HepG2 (cell line): ENCODE results near the gene PHRF1. TPM values are rescaled to one million over a fixed set of nuclear protein-coding genes. Genes with fewer than 3 reads are reported as not detected.

Experiments used
- CENPT ChIP-seq: sonication (generic); formaldehyde crosslinking; IDR thresholded peaks from 2 replicates; pipeline ENCODE4 v1.8.0; 2022; ENCODE audit warnings: low read depth, mild to moderate bottlenecking, moderate library complexity, missing genetic modification reagents
- FOXK2 ChIP-seq: fragments of 450-650 bp; IDR thresholded peaks from 2 replicates; pipeline ENCODE4 v1.6.1; 2016
- GTF3A ChIP-seq: sonication (generic); formaldehyde crosslinking; conservative IDR thresholded peaks from 2 replicates; pipeline ENCODE4 v1.4.0; 2020; ENCODE audit warnings: mild to moderate bottlenecking, missing genetic modification reagents
- HNRNPL ChIP-seq: fragments of 200-400 bp; formaldehyde crosslinking; IDR thresholded peaks from 2 replicates; pipeline ENCODE4 v1.6.1; 2017; ENCODE audit warnings: mild to moderate bottlenecking, low read depth, low read length
- HOXA7 ChIP-seq: sonication (generic); formaldehyde crosslinking; IDR thresholded peaks from 2 replicates; pipeline ENCODE4 v1.8.1; 2022; ENCODE audit warnings: mild to moderate bottlenecking, missing genetic modification reagents, moderate library complexity
- REL ChIP-seq: sonication (generic); formaldehyde crosslinking; conservative IDR thresholded peaks from 2 replicates; pipeline ENCODE4 v1.8.0; 2022; ENCODE audit warnings: mild to moderate bottlenecking, missing genetic modification reagents, moderate library complexity
- RFX1 ChIP-seq: fragments of 450-650 bp; IDR thresholded peaks from 2 replicates; pipeline ENCODE4 v1.6.1; 2017
- RNF2 ChIP-seq: fragments of 450-650 bp; conservative IDR thresholded peaks from 2 replicates; pipeline ENCODE4 v1.6.1; 2016; ENCODE audit warnings: low read depth
- RXRA ChIP-seq: sonication (generic); formaldehyde crosslinking; IDR thresholded peaks from 2 replicates; pipeline ENCODE4 v1.5.1; 2020; ENCODE audit warnings: missing genetic modification reagents
- SETDB1 ChIP-seq: sonication (generic); formaldehyde crosslinking; IDR thresholded peaks from 2 replicates; pipeline ENCODE4 v1.5.1; 2020; ENCODE audit warnings: missing genetic modification reagents, mild to moderate bottlenecking, borderline replicate concordance
- SIX1 ChIP-seq: sonication (generic); formaldehyde crosslinking; IDR thresholded peaks from 2 replicates; pipeline ENCODE4 v1.4.0; 2020; ENCODE audit warnings: missing genetic modification reagents, borderline replicate concordance
- SRSF4 ChIP-seq: fragments of 200-400 bp; formaldehyde crosslinking; IDR thresholded peaks from one replicate; pipeline ENCODE4 v1.6.1; 2018; ENCODE audit warnings: mild to moderate bottlenecking, low read depth, low read length, moderate library complexity; ENCODE audit not compliant: poor library complexity, severe bottlenecking
- ZNF138 ChIP-seq: sonication (generic); formaldehyde crosslinking; IDR thresholded peaks from 2 replicates; pipeline ENCODE4 v1.5.0; 2020; ENCODE audit warnings: mild to moderate bottlenecking, low read depth, missing genetic modification reagents
- ZNF354B ChIP-seq: sonication (generic); formaldehyde crosslinking; IDR thresholded peaks from 2 replicates; pipeline ENCODE4 v1.8.0; 2022; ENCODE audit warnings: mild to moderate bottlenecking, missing genetic modification reagents
- ZNF382 ChIP-seq: sonication (generic); formaldehyde crosslinking; IDR thresholded peaks from 2 replicates; pipeline ENCODE4 v1.5.0; 2020; ENCODE audit warnings: missing genetic modification reagents, mild to moderate bottlenecking, borderline replicate concordance
- polyA plus RNA-seq, 8 experiments: library from polyadenylated mRNA; depleted of rRNA in 3 of 8; stranded (reverse) in 7 of 8; unstranded in 1 of 8; fragments of >200 nt; fragmentation: Illumina TruSeq in 4 of 8; extraction: Trizol in 4 of 8; gene quantifications; 2 replicates each; pipeline versions ENCODE4 v1.2.1 to v1.2.3, GENCODE V29; 2011 to 2016; ENCODE audit warnings: low read depth in 4 of 8, missing spikeins in 1 of 8, mixed read lengths in 1 of 8; ENCODE audit not compliant: insufficient read depth in 1 of 8
- total RNA-seq, 5 experiments: library from RNA; depleted of rRNA; stranded (reverse); fragments of >200 nt; fragmentation: Illumina TruSeq; extraction: Trizol; gene quantifications; 2 replicates each; pipeline ENCODE4 v1.2.3, GENCODE V29; 2016; ENCODE audit warnings: low read depth in 1 of 5
- TF ChIP-seq, protein P1 (sequence below): sonication (generic); formaldehyde crosslinking; IDR thresholded peaks from 2 replicates; pipeline ENCODE4 v1.4.0; 2020; ENCODE audit warnings: missing genetic modification reagents, borderline replicate concordance
- TF ChIP-seq, protein P2 (sequence below): sonication (generic); formaldehyde crosslinking; IDR thresholded peaks from 2 replicates; pipeline ENCODE4 v1.9.0; 2021; ENCODE audit warnings: missing genetic modification reagents, borderline replicate concordance
- TF ChIP-seq, protein P3 (sequence below): sonication (generic); formaldehyde crosslinking; IDR thresholded peaks from 2 replicates; pipeline ENCODE4 v1.4.0; 2020; ENCODE audit warnings: missing genetic modification reagents
- TF ChIP-seq, protein P4 (sequence below): sonication (generic); formaldehyde crosslinking; IDR thresholded peaks from 2 replicates; pipeline ENCODE4 v1.8.1; 2023; ENCODE audit warnings: missing genetic modification reagents, inconsistent platforms, borderline replicate concordance
- TF ChIP-seq, protein P5 (sequence below): sonication (generic); formaldehyde crosslinking; IDR thresholded peaks from 2 replicates; pipeline ENCODE4 v1.4.0; 2020; ENCODE audit warnings: missing genetic modification reagents, mild to moderate bottlenecking, borderline replicate concordance

PHRF1 gene
- total and polyA plus RNA-seq, 2 of the 13 experiments (the other 11 are each of a cell fraction or from before 2014, with no cell fraction given), result 8.2 to 16.7 TPM

DNA sequence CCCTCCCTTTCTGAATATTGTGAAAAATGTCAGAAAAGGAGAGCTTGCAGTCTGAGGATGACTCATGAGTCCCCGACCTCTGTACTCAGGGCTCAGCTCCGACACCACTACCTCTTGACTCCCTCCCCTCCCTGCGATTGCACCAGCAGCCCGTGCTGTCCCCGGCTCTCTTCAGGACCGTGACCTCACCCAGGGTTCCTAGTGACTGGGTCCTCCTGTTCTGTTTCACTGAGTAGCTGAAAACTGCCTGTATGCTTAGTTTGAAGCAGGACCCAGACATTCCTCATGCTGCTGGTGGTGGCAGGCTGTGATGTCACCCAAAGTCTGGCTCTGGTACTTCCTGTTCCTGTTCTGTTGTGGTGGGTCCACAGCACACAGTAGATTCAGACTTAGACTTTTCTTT lies 11.7 kb downstream of the PHRF1 start (continued):
- TF ChIP-seq, protein P1, sequence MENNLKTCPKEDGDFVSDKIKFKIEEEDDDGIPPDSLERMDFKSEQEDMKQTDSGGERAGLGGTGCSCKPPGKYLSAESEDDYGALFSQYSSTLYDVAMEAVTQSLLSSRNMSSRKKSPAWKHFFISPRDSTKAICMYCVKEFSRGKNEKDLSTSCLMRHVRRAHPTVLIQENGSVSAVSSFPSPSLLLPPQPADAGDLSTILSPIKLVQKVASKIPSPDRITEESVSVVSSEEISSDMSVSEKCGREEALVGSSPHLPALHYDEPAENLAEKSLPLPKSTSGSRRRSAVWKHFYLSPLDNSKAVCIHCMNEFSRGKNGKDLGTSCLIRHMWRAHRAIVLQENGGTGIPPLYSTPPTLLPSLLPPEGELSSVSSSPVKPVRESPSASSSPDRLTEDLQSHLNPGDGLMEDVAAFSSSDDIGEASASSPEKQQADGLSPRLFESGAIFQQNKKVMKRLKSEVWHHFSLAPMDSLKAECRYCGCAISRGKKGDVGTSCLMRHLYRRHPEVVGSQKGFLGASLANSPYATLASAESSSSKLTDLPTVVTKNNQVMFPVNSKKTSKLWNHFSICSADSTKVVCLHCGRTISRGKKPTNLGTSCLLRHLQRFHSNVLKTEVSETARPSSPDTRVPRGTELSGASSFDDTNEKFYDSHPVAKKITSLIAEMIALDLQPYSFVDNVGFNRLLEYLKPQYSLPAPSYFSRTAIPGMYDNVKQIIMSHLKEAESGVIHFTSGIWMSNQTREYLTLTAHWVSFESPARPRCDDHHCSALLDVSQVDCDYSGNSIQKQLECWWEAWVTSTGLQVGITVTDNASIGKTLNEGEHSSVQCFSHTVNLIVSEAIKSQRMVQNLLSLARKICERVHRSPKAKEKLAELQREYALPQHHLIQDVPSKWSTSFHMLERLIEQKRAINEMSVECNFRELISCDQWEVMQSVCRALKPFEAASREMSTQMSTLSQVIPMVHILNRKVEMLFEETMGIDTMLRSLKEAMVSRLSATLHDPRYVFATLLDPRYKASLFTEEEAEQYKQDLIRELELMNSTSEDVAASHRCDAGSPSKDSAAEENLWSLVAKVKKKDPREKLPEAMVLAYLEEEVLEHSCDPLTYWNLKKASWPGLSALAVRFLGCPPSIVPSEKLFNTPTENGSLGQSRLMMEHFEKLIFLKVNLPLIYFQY, result peak; percentile 88; the same call in 1 of the 2 replicates
- no peak for TF ChIP-seq REL (CRISPR knock-in tag)
- TF ChIP-seq RXRA (CRISPR knock-in tag), result peak; percentile 88; the same call in 1 of the 2 replicates
- no peak; the same call in 1 of the 2 replicates for TF ChIP-seq SIX1 (CRISPR knock-in tag)
- TF ChIP-seq HNRNPL, result no peak
- no peak for TF ChIP-seq SETDB1 (CRISPR knock-in tag)
- no peak for TF ChIP-seq FOXK2
- TF ChIP-seq GTF3A (CRISPR knock-in tag), result no peak
- TF ChIP-seq RNF2, result no peak
- TF ChIP-seq, protein P2, sequence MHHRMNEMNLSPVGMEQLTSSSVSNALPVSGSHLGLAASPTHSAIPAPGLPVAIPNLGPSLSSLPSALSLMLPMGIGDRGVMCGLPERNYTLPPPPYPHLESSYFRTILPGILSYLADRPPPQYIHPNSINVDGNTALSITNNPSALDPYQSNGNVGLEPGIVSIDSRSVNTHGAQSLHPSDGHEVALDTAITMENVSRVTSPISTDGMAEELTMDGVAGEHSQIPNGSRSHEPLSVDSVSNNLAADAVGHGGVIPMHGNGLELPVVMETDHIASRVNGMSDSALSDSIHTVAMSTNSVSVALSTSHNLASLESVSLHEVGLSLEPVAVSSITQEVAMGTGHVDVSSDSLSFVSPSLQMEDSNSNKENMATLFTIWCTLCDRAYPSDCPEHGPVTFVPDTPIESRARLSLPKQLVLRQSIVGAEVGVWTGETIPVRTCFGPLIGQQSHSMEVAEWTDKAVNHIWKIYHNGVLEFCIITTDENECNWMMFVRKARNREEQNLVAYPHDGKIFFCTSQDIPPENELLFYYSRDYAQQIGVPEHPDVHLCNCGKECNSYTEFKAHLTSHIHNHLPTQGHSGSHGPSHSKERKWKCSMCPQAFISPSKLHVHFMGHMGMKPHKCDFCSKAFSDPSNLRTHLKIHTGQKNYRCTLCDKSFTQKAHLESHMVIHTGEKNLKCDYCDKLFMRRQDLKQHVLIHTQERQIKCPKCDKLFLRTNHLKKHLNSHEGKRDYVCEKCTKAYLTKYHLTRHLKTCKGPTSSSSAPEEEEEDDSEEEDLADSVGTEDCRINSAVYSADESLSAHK (CRISPR knock-in tag), result no peak
- no peak for TF ChIP-seq ZNF138
- TF ChIP-seq HOXA7 (CRISPR knock-in tag), result no peak
- no peak for TF ChIP-seq SRSF4
- TF ChIP-seq, protein P3, sequence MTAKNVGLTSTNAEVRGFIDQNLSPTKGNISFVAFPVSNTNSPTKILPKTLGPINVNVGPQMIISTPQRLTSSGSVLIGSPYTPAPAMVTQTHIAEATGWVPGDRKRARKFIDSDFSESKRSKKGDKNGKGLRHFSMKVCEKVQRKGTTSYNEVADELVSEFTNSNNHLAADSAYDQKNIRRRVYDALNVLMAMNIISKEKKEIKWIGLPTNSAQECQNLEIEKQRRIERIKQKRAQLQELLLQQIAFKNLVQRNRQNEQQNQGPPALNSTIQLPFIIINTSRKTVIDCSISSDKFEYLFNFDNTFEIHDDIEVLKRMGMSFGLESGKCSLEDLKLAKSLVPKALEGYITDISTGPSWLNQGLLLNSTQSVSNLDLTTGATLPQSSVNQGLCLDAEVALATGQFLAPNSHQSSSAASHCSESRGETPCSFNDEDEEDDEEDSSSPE, result 0 out of 2 replicates have a peak, but pooled peaks have one; percentile 12
- no peak for TF ChIP-seq RFX1
- no peak for TF ChIP-seq ZNF382
- TF ChIP-seq CENPT, result no peak
- TF ChIP-seq, protein P4, sequence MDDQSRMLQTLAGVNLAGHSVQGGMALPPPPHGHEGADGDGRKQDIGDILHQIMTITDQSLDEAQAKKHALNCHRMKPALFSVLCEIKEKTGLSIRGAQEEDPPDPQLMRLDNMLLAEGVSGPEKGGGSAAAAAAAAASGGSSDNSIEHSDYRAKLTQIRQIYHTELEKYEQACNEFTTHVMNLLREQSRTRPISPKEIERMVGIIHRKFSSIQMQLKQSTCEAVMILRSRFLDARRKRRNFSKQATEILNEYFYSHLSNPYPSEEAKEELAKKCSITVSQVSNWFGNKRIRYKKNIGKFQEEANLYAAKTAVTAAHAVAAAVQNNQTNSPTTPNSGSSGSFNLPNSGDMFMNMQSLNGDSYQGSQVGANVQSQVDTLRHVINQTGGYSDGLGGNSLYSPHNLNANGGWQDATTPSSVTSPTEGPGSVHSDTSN (CRISPR knock-in tag), result no peak
- TF ChIP-seq, protein P5, sequence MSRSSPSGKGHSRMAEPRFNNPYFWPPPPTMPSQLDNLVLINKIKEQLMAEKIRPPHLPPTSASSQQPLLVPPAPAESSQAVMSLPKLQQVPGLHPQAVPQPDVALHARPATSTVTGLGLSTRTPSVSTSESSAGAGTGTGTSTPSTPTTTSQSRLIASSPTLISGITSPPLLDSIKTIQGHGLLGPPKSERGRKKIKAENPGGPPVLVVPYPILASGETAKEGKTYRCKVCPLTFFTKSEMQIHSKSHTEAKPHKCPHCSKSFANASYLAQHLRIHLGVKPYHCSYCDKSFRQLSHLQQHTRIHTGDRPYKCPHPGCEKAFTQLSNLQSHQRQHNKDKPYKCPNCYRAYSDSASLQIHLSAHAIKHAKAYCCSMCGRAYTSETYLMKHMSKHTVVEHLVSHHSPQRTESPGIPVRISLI (CRISPR knock-in tag), result no peak
- no peak for TF ChIP-seq ZNF354B
